Activated CD4-positive, alpha-beta T cell treated with anti-CD3 and anti-CD28 coated beads, Interleukin-2, amount 50 U/mL, for 16 hours (primary cell): Measurements from ENCODE around the gene SLC52A3.
"Not testable (repeated sequence)": the region's sequence is repeated elsewhere in the genome, so short reads cannot be mapped to it uniquely, and the experiment has no call there.

Experiments
- DNase-seq: peaks from one replicate; pipeline ENCODE4 v3.0.0-alpha.2; 2020

SLC52A3 gene

DNA sequence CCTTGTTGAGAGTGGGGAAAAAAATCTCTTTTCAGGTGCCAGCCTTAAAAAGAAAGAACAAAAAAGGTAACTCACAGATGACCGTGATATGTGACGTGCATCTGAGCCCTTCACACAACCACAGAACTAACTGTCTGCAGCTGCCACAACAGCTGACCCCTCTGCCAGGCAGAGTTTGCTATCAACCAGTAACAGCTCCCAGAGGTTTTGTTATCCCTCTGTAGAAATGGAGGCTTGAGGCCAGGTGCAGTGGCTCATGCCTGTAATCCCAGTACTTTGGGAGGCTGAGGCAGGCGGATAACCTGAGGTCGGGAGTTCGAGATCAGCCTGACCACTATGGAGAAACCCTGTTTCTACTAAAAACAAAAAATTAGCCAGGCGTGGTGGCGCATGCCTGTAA is 42.8 kb downstream of the SLC52A3 start:
- no peak for DNase-seq

- not testable (repeated sequence) for DNase-seq
Observed at GRCh38 chr20:724797-725196, 43.5 kb downstream of the SLC52A3 start.

GRCh38 chr20:723756-724155 is 44.5 kb downstream of the SLC52A3 start:
- DNase-seq, result no peak

- DNase-seq, result no peak
Observed at GRCh38 chr20:722822-723644, 45.3 kb downstream of the SLC52A3 start.

DNA sequence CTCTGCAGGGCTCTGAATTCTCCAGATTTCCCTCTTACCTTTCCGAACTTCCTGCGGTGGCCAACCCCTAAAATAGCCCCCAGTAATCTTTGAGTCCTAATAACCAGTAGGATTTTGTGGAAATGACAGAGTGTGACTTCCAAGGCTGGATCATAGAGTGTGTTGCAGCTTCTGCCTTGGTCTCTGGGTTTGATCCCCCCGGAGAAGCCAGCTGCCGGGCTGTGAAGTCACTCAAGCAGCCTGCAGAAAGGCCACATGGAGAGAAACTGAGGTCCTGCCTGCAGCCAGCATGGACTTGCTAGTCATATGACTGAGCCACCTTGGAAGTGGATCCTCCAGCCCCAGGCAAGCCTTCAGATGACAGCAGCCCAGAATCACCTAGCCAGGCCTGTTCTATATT is 46.4 kb downstream of the SLC52A3 start:
- no peak for DNase-seq

- no peak for DNase-seq
Observed at GRCh38 chr20:719816-720215, 48.5 kb downstream of the SLC52A3 start.

- no peak for DNase-seq
Observed at GRCh38 chr20:719068-719467, 49.2 kb downstream of the SLC52A3 start.

DNA sequence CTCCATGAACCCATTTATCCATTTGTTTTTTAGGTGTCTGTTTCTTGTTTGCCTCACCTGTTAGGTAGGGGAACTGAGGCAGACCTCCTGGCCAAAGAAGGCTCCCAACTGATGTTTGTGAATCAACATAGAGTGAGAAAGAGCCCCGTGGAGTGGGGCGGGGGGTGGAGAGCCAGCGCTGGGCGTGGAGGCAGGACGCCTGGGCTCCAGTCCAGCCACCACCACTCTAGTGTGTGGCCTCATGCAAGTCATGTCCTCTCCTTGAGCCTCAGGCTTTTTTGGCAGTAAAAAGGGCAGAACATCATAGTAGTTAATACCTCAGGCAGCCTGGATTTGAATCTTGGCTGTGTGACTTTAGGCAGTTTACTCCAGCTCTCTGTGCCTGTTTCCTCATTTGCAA is 50.5 kb downstream of the SLC52A3 start:
- no peak for DNase-seq

GRCh38 chr20:717271-717670 is 51.0 kb downstream of the SLC52A3 start:
- no peak for DNase-seq

- DNase-seq, result no peak
Observed at GRCh38 chr20:714453-714852, 53.8 kb downstream of the SLC52A3 start.

GRCh38 chr20:711576-711975 is 56.7 kb downstream of the SLC52A3 start:
- no peak for DNase-seq

GRCh38 chr20:710780-711450 is 57.4 kb downstream of the SLC52A3 start:
- DNase-seq, result no peak
